ENCODE measurements around the gene SLC12A7. TPM values are rescaled to one million over a fixed set of nuclear protein-coding genes. Genes with fewer than 3 reads are reported as not detected.

Gene SLC12A7
- total RNA-seq, 1 experiment from 2014 or later, result 134 TPM

GRCh38 chr5:1078851-1079250 lies 33.0 kb downstream of the SLC12A7 start:
- no peak for DNase-seq (ENCODE audit: low spot score)

- no peak for DNase-seq (ENCODE audit: low spot score)
These were observed 33.7 kb downstream of the SLC12A7 start for GRCh38 chr5:1078206-1078605.

GRCh38 chr5:1077491-1078020 lies 34.3 kb downstream of the SLC12A7 start:
- no peak for DNase-seq (ENCODE audit: low spot score)

GRCh38 chr5:1077026-1077425 lies 34.8 kb downstream of the SLC12A7 start:
- DNase-seq (ENCODE audit: low spot score), result no peak

- no peak for DNase-seq (ENCODE audit: low spot score)
These were observed 35.5 kb downstream of the SLC12A7 start for GRCh38 chr5:1076406-1076805.

DNA sequence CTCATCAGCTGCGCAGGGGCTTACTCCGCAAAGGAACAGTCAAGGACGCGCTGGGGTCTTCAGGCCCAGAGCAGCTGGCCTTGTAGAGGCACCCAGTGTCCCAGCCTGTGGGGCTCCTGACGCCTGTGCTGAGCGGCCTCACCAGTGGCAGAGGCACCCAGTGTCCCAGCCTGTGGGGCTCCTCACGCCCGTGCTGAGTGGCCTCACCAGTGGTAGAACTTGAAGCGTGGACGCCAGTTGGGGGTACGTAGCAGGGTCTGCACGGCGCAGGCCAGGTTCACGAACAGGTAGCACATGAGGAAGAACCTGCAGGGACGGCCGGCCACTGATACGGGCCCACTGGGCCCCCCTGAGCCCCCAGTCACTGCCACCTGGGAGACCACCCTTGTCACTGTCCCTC lies 35.9 kb downstream of the SLC12A7 start:
- no peak for DNase-seq (ENCODE audit: low spot score)

DNA sequence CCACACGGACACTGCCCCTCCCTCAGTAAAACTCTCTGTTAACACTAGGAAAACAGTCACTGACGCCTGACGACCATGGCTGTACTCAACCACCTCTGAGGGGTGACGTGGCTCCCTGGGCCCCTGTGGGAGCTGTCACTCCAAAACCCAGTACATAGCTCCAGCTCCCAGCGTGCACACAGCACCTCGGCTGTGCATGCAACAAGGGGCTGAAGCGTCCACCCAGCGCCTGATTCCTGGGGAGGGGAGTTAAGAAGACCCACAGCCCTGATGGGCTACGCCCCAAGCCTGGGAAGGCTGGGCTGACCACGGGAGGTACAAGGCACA lies 36.3 kb downstream of the SLC12A7 start:
- DNase-seq (ENCODE audit: low spot score), result no peak

DNA sequence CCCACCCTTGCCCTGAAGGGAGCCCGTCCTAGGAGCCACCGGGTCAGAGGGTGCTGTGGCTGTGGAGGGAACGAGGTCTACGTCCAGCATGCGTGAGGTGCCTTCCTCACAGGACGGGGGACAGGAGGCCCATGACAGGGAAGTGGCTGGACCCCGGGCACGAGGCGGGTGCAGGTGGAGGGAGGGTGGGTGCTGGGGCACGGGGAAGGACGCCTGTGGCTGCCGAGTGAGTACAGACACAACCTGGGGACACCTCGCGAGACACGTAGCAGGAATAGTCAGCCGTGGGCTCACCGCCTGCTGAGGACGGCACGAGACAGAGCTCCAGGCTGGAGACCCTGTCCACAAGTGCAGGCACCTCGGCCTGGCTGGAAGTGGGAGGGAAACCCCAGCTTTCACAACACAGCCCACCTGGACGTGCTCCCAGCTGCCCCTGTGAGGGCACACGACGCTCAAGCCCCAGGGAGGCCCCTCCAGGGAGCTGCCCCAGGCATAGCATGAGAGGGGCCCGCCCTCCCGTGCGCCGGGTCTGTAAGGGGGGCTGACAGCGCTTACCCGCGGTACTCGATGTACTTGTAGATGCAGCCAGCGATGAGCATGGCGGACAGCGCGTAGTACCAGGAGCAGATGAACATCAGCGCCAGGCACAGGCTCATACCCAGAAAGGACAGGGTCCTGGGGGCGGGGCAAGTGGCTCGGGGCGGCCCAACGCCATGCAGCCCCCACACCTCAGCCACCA lies 36.9 kb downstream of the SLC12A7 start:
- no peak for DNase-seq (ENCODE audit: low spot score)

GRCh38 chr5:1074226-1074625 lies 37.6 kb downstream of the SLC12A7 start:
- DNase-seq (ENCODE audit: low spot score), result no peak

DNA sequence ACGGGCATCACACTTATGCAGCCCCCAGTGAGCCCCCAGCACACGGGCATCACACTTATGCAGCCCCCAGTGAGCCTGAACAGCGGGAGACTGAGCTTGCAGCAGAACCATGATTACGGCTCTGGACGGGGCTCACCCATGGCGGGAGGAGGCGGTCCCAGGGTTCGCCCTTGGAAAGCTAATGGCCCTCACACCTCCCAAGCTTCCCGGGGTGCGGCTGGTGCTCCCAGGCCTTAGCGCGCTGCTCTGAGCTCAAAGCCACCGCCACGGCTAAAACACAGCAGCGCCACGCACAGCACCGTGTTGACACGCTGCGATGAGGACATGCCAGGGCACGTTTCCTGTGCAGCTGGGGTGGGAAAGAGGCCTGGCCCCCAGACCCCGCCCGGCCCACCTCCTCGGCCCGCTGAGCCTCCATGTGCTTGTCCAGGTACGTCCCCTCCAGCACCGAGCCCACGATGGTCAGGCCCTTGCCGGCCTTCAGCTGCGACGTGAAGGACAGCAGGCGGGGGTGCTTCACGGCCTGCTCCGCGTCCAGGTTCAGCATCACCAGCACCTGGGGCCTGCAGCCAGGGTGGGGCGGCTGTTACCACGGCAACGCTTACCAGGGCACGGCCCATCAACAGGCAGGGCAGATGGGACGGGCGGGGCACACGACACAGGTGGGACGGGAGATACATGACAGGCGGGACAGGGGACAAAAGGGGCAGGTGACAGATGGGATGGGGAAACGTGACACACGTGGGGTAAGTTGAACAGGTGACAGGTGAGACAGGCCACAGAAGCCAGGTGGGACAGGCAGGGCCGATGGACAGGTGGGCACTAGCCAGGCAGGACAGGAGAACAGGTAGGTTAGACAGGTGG lies 38.4 kb downstream of the SLC12A7 start:
- no peak for DNase-seq (ENCODE audit: low spot score)

DNA sequence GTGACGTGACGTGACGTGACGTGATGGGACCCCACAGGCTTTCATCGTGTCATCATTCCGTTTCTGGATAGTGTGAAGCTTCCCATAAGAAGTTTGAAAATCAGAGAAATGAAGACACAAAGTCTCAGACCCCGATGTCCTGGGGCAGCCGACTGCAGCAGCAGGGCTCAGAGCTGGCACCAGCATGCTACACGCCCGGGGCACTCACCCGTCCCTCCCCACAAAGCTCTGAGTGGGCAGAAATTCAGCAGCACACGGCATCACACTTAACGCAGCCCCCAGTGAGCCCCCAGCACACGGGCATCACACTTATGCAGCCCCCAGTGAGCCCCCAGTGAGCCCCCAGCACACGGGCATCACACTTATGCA lies 42.2 kb downstream of the SLC12A7 start:
- no peak for DNase-seq (ENCODE audit: low spot score)

DNA sequence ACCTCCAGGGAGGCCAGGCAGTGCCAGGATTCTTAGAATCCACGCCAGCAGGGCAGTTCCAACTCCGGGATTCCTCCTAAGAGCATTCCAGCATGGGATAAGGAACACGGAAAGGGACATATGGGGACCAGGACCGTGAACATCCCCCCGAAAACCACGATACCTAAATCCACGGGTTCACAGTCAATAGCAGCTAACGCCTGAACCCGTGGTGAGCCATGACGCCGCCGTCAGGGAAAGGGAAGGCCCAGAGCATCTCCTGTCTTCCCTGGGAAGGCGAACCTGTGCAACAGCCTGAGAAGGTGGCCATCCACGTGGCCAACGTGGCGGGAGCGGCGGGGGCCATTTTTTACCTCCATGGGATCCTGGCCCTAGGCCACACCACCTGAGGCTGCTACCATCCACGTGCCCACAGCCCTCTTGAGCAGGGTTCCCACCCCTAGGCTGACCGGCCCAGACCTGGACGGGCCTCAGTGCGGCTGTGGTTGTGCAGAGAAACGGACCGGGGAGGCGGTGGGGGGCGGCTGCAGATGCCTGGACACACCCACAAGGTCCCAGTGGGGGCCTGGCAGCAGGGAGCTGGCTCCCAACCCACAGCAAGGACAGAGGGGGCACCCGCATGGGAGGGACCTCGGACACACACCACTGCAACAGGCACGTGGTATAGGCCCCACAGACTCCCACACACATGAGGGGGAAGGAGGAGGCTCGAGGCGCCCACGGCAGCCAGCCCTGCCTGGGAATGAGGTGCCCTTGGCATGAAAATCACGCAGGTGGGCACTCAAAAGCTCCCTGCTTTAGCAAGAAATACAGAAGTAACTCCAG lies 42.8 kb downstream of the SLC12A7 start:
- DNase-seq (ENCODE audit: low spot score), result no peak

DNA sequence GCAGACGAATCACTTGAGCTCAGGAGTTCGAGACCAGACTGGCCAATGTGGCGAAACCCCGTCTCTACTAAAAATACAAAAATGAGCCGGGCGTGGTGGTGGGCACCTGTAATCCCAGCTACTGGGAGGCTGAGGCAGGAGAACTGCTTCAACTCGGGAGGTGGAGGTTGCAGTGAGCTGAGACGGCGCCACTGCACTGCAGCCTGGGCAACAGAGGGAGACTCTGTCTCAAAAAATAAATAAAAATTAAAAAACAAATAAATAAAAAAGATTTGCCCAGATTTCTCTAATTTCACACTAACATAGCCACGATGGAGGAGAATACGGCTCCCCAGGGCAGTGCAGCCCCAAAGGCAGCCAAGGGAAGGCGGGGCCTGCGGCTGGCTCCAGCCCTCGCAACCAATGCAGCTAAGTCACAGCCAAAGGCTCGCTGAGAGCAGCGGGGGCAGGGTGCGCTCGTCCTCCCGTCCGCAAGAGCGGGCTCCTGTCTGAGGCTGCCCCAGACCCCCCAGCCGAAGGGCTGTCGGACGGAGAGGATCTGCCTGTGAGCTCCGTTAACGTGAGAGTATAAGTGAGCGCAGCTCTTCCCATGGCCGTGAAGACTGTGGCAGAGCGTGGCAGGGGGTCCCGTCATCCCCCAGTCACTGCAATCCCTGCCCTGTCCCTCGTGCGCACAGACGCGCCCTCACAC lies 43.5 kb downstream of the SLC12A7 start:
- DNase-seq (ENCODE audit: low spot score), result no peak

GRCh38 chr5:1067141-1068121 lies 44.4 kb downstream of the SLC12A7 start:
- DNase-seq (ENCODE audit: low spot score), result no peak

DNA sequence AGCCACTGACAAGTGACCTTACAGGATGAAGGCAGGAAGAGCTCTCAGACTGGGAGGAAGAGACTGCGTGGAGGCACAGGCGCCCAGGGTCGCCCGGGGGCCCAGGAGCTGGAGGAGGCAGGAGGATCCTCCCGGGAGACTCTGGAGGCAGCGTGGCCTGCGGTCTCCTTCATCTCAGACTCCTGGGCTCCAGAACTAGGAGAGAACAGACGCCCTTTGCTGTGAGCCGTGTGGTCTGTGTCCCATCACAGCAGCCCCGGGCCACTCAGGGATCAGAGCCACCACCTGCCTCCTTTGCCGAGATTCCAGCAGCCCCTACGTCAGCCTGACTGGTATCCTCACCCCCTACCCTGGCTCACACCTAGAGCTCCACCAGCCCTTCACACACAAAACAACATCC lies 45.2 kb downstream of the SLC12A7 start:
- no peak for DNase-seq (ENCODE audit: low spot score)

DNA sequence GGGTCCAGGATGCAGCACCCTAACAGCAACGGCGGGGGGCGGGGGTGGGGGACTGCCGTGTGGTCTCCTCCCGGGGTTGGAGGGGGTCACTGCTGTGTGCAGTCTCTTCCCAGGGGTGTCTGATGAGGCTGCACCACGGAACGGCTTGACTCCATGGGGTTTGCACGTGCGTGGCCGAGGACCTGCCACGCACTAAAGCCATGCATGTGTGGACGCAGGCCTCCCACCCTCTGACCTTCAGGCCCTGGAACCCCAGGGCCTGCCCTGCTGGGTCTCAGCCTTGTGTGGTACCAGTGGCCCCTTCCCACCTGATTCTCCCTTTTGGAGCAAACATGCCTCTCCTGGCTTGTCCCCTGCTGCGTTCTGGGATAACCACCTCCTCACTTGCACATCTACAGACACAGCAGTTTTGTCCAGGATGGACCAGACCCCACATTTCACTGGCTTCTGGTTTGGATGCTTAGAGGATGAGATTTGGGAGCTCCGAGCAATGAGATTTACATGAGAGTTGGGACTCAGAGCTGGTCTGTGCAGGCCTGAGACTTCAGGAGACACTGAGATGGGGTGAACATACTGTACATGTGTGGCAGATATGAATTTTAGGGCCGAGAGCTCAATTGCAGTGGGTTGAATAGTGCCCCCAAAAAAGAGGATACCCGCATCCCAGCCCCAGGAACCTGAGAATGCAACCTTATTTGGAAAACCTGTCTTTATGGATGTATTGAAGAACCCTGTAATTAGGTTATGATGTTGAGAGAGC lies 45.8 kb downstream of the SLC12A7 start:
- DNase-seq (ENCODE audit: low spot score), result no peak

- DNase-seq (ENCODE audit: low spot score), result no peak
These were observed 46.6 kb downstream of the SLC12A7 start for GRCh38 chr5:1065143-1065750.

DNA sequence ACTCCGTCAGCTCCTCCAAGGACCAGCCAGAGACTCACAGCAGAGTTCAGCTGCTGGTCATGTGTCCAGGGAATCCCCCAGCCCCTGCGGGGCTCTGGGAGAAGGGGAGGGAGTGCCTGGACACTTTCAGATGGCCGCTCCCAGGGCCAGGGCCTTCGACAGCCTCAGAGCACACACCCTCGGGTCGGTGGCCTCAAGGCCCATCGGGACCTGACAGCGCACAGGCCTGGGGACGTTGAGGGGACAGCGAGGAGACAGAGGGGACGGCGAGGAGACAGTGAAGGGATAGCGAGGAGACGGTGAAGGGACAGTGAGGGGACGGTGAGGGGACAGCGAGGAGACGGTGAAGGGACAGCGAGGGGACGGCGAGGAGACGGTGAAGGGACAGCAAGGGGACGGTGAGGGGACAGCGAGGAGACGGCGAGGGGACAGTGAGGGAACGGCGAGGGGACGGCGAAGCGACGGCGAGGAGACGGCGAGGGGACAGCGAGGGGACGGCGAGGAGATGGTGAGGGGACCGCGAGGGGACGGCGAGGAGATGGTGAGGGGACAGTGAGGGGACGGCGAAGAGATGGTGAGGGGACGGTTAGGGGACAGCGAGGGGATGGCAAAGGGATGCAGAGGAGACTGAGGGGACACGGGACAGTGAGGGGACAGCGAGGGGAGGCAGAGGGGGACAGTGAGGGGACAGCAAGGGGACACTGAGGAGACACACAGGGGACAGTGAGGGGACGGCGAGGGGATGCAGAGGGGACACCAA lies 47.3 kb downstream of the SLC12A7 start:
- DNase-seq (ENCODE audit: low spot score), result no peak

Measured in HT-29 (cell line).